NCI-H1105 (cell line): ENCODE data around the gene SLC18B1.

Experiments
- DNase-seq: peaks from one replicate; lab custom pipeline; 2025; lab: John Stamatoyannopoulos, UW

The SLC18B1 gene

DNA sequence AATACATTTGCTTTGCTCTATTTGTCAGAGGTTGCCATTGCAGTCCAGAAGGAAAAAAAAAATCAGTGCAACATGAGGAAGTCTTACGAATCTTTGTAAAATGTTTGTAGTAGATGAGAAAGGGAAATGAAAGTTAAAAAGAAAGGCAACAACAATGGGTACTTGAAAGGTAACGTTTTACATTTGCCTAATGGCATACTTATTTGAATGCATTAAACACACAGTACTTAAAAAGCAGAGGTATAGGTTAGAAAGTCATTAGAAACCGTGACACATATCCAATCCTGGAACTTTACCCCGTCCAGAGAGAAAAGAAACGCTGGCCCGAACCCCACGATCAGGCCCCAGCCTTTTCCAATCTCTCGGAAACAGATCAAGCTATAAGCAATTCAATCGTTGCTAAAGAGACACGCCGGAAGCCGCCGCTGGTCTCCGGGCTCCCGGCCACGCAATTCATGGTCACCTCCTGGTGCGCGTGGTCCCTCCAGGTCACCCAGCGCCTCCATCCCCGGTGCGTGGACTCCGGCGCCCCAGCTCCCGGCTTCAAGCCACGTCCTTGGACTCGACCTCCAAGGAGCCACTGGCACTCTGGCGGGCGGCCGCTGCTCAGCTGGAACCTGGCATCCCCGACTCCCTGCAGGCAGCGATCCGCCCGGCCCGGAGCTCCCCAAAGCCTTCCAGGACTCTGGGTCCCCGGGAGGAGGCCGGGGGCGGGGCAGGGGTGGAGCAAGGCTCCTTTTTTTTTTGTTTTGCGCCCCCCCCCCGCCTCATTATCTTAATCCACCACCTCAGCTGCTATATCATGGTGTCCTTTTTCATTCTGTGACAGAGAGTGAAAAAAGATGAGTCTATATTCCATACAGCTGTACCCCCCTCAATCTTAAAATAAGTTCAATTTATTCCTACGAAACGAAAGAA lies at the start of gene SLC18B1:
SLC18B1 (minus strand) TSS at position 687 of the 918 bp plus-strand sequence; CDS start at position 506, 181 bp downstream.
- DNase-seq = peak; percentile 35

- no peak for DNase-seq
These were observed 45.0 kb upstream of the SLC18B1 start for GRCh38 chr6:132843316-132844035.

GRCh38 chr6:132841966-132842365 lies 43.5 kb upstream of the SLC18B1 start:
- DNase-seq = no peak

GRCh38 chr6:132832891-132833290 lies 34.5 kb upstream of the SLC18B1 start:
- no peak for DNase-seq

DNA sequence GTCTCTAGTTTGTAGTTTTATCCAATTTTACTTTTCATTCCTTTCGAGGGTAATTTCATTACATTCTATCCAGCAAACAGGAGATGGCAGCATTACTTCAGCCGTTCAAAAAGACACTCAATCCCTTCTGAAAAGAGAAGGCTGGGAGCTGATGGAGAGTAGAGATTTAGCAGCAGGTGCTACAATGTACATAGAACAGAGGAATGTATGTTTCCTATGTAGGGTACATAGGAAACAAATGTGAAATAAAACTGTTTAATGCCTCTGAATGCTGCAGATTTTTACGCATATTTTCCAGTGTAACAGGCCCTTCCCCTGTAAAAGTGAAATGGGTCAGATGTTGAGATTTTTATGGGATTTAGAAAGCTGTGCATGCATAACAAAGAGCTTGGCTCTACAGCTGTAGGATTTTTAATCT lies 31.9 kb upstream of the SLC18B1 start:
- peak; percentile 58 for DNase-seq

GRCh38 chr6:132820629-132821381 lies 22.4 kb upstream of the SLC18B1 start:
- DNase-seq = no peak

- no peak for DNase-seq
These were observed 21.1 kb upstream of the SLC18B1 start for GRCh38 chr6:132819405-132820161.

DNA sequence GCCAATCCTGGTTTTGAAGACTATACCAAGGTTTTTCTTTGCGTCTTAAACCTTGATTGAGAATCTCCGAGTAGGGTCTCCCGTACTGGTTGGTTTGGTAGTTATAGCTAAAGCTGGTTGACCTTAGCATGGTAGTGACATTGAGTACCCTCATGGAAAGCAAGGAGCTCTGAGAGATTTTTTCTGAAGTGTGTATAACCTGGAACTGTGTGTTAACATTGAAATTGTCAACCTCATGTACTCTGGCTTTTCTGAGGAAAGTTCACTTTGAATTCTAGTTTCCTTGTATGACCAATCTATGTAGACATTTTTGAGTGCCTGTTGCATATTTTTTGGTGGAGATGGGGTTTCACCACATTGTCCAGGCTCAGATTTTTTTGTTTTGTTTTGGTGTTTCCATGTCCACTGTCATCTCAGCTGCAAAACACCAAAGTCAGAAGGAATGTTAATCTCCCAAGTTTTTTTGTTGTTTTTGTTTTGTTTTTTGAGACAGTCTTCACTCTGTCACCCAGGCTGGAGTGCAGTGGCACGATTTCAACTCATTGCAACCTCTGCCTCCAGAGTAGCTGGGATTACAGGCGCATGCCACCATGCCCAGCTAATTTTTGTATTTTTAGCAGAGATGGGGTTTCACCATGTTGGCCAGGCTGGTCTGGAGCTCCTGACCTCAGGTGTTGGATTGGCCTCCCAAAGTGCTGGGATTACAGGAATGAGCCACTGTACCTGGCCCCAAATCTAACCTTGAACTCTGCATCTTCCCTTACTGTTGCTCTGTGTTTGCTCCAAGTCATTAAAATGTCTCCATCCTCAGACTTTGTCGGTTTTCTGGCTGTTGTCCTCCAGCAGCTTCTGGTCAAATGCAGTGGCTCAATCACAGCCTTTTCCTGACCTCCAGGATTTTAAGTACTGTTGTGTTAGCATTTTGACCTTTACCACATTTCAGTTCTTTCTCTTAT lies 20.2 kb upstream of the SLC18B1 start:
- DNase-seq = no peak

- no peak for DNase-seq
These were observed 19.3 kb upstream of the SLC18B1 start for GRCh38 chr6:132817554-132818403.

DNA sequence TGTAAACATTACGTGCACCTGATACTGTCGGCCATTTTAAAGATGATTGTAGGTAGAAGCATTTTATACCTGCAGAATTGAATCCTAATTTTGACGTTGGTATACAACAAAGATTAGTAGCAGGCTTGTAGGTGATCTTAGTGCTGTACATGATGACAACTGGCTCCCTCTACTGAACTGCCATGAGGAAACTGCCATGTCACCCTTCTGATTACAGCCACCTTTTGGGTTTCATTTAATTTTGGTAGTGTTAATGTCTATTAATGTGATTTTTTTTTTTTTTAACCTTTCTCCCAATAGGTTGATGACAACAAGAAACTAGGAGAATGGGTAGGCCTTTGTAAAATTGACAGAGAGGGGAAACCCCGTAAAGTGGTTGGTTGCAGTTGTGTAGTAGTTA lies 18.2 kb upstream of the SLC18B1 start:
- DNase-seq = no peak

DNA sequence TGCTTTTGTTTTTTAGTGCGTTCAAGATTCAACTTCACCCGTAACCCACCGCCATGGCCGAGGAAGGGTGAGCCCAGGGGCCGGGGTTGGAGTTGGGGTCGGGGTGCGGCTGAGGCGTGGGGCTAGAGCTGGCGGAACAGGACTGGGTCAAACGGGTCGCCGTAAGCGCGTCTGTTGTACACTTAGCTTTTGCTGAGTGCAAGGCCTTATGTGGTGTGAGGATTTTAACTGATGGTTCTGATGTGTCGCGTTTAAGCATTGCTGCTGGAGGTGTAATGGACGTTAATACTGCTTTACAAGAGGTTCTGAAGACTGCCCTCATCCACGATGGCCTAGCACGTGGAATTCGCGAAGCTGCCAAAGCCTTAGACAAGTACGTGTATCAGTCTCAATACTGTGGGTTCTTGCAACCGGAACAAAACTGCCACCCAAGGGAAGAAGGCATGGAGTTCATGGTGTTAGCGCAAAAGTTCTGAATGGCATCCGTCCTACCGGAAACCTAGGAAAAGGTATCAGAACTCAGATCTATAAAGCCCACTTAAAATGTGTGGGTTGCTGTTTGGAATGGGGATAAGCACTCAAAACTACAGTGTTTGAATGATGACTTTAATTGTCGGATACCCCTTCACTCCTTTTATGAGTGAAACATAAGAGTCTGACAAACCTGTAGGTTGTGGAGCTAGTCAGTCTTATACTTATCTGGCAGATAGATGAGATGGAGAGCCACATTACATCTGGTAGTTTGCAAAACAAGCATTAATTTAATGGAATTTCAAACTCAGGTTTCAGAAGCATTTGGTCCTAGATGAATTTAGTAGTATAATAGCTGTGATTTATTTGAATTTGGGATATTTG lies 16.5 kb upstream of the SLC18B1 start:
- DNase-seq = no peak

- DNase-seq = peak; percentile 36
These were observed 14.9 kb upstream of the SLC18B1 start for GRCh38 chr6:132813173-132813856.

GRCh38 chr6:132812756-132813172 lies 14.3 kb upstream of the SLC18B1 start:
- no peak for DNase-seq

DNA sequence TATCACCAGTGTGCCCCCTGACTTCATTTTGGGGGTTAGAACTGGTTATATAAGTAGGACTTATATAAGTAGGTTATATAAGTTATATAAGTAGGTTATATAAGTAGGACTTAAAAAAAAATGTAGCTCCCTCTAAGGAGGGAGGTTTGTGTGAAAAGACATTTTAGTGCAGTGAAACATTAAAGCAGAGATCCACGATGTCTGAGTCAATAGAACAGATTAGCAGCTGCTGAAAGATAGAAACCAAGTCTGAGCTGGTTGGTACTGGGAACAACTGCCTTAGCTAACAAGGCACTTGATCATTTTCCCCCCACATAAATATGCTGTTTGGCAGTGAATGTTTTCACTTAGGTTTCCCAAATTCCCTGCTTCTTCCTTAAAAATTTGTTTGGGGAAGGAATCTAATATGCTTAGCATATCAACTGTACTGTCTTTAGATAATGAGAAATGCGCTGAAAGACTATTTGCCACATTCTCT lies 13.9 kb upstream of the SLC18B1 start:
- no peak for DNase-seq

DNA sequence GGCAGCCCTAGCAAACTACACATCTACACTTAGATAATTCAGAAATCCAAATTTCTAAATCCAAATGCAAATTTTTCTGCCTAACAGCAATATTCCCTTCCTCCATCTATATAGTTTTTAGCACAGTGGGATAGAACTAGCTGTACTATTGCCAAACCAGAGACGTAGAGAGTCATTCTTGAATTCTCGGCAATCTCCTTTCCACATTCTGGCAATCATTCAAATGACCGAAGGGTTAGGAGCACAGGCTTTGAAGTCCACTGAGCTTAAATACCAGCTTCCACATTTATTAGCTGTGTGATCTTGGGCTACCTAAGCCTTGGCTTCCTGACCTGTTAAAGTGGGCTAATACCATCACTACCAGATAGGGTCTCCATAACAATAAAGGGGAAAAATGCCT lies 12.8 kb upstream of the SLC18B1 start:
- DNase-seq = no peak

GRCh38 chr6:132805548-132805947 lies 7.1 kb upstream of the SLC18B1 start:
- DNase-seq = no peak

GRCh38 chr6:132804251-132804650 lies 5.8 kb upstream of the SLC18B1 start:
- no peak for DNase-seq

GRCh38 chr6:132800656-132801055 lies 2.2 kb upstream of the SLC18B1 start:
- no peak for DNase-seq
